Measurements from ENCODE around the gene DNAJC7.
"Not testable (repeated sequence)": the region's sequence is repeated elsewhere in the genome, so short reads cannot be mapped to it uniquely, and the experiment has no call there.

DNAJC7 gene

GRCh38 chr17:42040818-42041217 lies 23.6 kb upstream of the DNAJC7 start:
- DNase-seq (ENCODE audit: low spot score), result no peak

- DNase-seq (ENCODE audit: low spot score), result no peak
Observed at GRCh38 chr17:42039794-42040763, 22.8 kb upstream of the DNAJC7 start.

- no peak for DNase-seq (ENCODE audit: low spot score)
Observed at GRCh38 chr17:42038221-42038973, 21.2 kb upstream of the DNAJC7 start.

- no peak for DNase-seq (ENCODE audit: low spot score)
Observed at GRCh38 chr17:42034059-42034458, 16.8 kb upstream of the DNAJC7 start.

- DNase-seq (ENCODE audit: low spot score), result no peak
Observed at GRCh38 chr17:42031584-42031983, 14.3 kb upstream of the DNAJC7 start.

- no peak for DNase-seq (ENCODE audit: low spot score)
Observed at GRCh38 chr17:42028791-42029127, 11.5 kb upstream of the DNAJC7 start.

- peak; percentile 77 for DNase-seq (ENCODE audit: low spot score)
Observed at GRCh38 chr17:42027961-42028790, 10.9 kb upstream of the DNAJC7 start.

GRCh38 chr17:42027590-42027889 lies 10.3 kb upstream of the DNAJC7 start:
- no peak for DNase-seq (ENCODE audit: low spot score)

GRCh38 chr17:42026857-42027589 lies 9.8 kb upstream of the DNAJC7 start:
- no peak for DNase-seq (ENCODE audit: low spot score)

GRCh38 chr17:42025936-42026335 lies 8.7 kb upstream of the DNAJC7 start:
- DNase-seq (ENCODE audit: low spot score), result no peak

- no peak for DNase-seq (ENCODE audit: low spot score)
Observed at GRCh38 chr17:42025191-42025579, 7.9 kb upstream of the DNAJC7 start.

GRCh38 chr17:42023524-42024349 lies 6.5 kb upstream of the DNAJC7 start:
- no peak for DNase-seq (ENCODE audit: low spot score)

- not testable (repeated sequence) for DNase-seq (ENCODE audit: low spot score)
Observed at GRCh38 chr17:42020845-42021244, 3.6 kb upstream of the DNAJC7 start.

- DNase-seq (ENCODE audit: low spot score), result peak; percentile 95
Observed at GRCh38 chr17:42019509-42020404, 2.5 kb upstream of the DNAJC7 start, which contains the start of gene NKIRAS2. NKIRAS2 (plus strand) TSS chr17:42020090; CDS start chr17:42021578, 1,488 bp downstream.

- DNase-seq (ENCODE audit: low spot score), result no peak
Observed at GRCh38 chr17:42018988-42019387, 1.7 kb upstream of the DNAJC7 start.

GRCh38 chr17:42018339-42018738 lies 1.1 kb upstream of the DNAJC7 start:
- DNase-seq (ENCODE audit: low spot score), result no peak

GRCh38 chr17:42017866-42018200 lies 594 bp upstream of the DNAJC7 start:
- DNase-seq (ENCODE audit: low spot score), result no peak

GRCh38 chr17:42016411-42016831 lies 818 bp downstream of the DNAJC7 start:
- DNase-seq (ENCODE audit: low spot score), result no peak

GRCh38 chr17:42013740-42014139 lies 3.5 kb downstream of the DNAJC7 start:
- DNase-seq (ENCODE audit: low spot score), result not testable (repeated sequence)

- DNase-seq (ENCODE audit: low spot score), result not testable (repeated sequence)
Observed at GRCh38 chr17:42012363-42012762, 4.9 kb downstream of the DNAJC7 start.
